ENCODE data around the gene FGGY.
"Not testable (repeated sequence)": the region's sequence is repeated elsewhere in the genome, so short reads cannot be mapped to it uniquely, and the experiment has no call there.

FGGY gene

GRCh38 chr1:59289570-59289969 lies 7.3 kb upstream of the FGGY start:
- DNase-seq: no peak

- peak; percentile 86 to 94 (median 90) for DNase-seq
These were observed 6.5 kb upstream of the FGGY start for GRCh38 chr1:59290193-59290949.

- DNase-seq: no peak
These were observed 5.3 kb upstream of the FGGY start for GRCh38 chr1:59291561-59291960.

- DNase-seq: peak; percentile 91 to 98 (median 97)
These were observed 4.3 kb upstream of the FGGY start for GRCh38 chr1:59292562-59292961.

GRCh38 chr1:59293206-59293605 lies 3.7 kb upstream of the FGGY start:
- DNase-seq: no peak

GRCh38 chr1:59293849-59294248 lies 3.0 kb upstream of the FGGY start:
- DNase-seq: no peak

- DNase-seq: no peak
These were observed 2.5 kb upstream of the FGGY start for GRCh38 chr1:59294423-59294822.

- no peak for DNase-seq
These were observed 1.3 kb upstream of the FGGY start for GRCh38 chr1:59295618-59296017.

GRCh38 chr1:59298026-59298583 lies 1.2 kb downstream of the FGGY start:
- no peak for DNase-seq

GRCh38 chr1:59298710-59299346 lies 1.9 kb downstream of the FGGY start:
- no peak for DNase-seq

GRCh38 chr1:59299670-59300069 lies 2.8 kb downstream of the FGGY start:
- DNase-seq: not testable (repeated sequence)

GRCh38 chr1:59302297-59302696 lies 5.4 kb downstream of the FGGY start:
- DNase-seq: no peak

- DNase-seq: no peak
These were observed 6.0 kb downstream of the FGGY start for GRCh38 chr1:59302871-59303270.

- no peak for DNase-seq
These were observed 8.3 kb downstream of the FGGY start for GRCh38 chr1:59305188-59305587.

- DNase-seq: no peak
These were observed 10.7 kb downstream of the FGGY start for GRCh38 chr1:59307591-59307990.

- DNase-seq: no peak
These were observed 11.9 kb downstream of the FGGY start for GRCh38 chr1:59308839-59309238.

GRCh38 chr1:59309392-59309791 lies 12.5 kb downstream of the FGGY start:
- no peak for DNase-seq

GRCh38 chr1:59309795-59310548 lies 13.1 kb downstream of the FGGY start:
- no peak for DNase-seq

GRCh38 chr1:59310549-59311250 lies 13.8 kb downstream of the FGGY start:
- no peak for DNase-seq

- no peak for DNase-seq
These were observed 18.1 kb downstream of the FGGY start for GRCh38 chr1:59314776-59315528.

- no peak for DNase-seq
These were observed 18.9 kb downstream of the FGGY start for GRCh38 chr1:59315529-59316463.

All from suppressor macrophage treated with lipopolysaccharide for 1 hour (primary cell).